ENCODE results near the gene CIB2. TPM values are rescaled to one million over a fixed set of nuclear protein-coding genes. Genes with fewer than 3 reads are reported as not detected.
A peak's percentile ranks its signal among the peaks of the same experiment; 100 is the strongest.

CIB2 gene
- polyA plus RNA-seq, 2 of the 4 experiments (the other 2 are of a cell fraction), result 21.2 to 25.3 TPM

DNA sequence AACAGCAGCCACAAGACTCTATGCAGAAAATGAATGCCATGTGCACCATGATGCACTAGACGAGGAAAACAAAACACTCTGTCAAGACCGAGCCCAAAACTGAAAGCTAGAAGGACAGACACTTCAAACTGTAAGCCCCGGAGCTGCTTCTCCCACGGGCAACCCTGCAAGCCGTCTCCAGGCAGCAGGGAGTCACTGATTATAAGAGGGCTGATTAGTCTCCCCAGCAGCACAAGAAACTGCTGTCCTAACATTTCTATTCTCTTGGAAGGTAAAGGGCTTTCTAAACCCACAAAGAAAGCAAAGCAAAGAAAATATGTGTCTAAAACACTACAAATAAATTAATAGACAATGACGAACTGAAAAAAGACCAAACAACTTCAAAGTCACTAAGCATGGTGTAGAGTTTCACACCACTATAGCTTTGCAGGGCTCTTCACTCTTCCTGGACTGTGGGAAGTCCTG lies 69.2 kb downstream of the CIB2 start:
- ATAC-seq, result peak in 1 of 2 experiments; percentile 60; a peak in 3 of 6 replicates
- CTCF ChIA-PET, result interaction anchor here (0.7 to 2.0 kb wide), 5 partner anchors 12 to 96 kb away, joined by 3 to 8 read pairs (median 3); partner anchors contain the start of gene TBC1D2B
- no peak for FAIRE-seq

DNA sequence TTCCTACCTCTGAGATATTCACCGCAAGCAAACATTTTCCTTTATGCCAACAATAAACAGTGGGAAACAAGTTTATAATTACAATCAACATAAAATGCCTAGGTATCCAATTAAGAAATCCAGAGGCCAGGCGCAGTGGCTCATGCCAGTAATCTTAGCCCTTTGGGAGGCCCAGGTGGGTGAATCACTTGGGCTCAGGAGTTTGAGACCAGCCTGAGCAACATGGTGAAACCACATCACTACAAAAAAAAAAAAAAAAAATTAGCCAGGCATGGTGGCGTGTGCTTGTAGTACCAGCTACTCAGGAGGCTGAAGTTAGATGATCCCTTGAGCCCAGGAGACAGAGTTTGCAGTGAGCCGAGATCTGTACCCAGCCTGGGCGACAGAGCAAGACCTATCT lies 71.0 kb downstream of the CIB2 start:
- Histone ChIP-seq H3K9me3 (no peaks in the 10 kb centered on the region), H3K4me3 (no peak overlapping the region), H3K27ac (no peak overlapping the region), H3K4me2 (no peak overlapping the region), H3K4me1 (peaks cover 44% of the 10 kb centered on the region)
- ChIA-PET POLR2A (no interaction called here), CTCF (interaction anchor here (0.6 to 2.2 kb wide), 7 partner anchors 10 to 501 kb away, joined by 3 to 13 read pairs (median 6); no protein-coding TSS in a partner anchor)
- FAIRE-seq, result no peak
- no peak for ATAC-seq
- DNase-seq (ENCODE audit: low read depth in 1 of 2, low spot score in 1 of 2), result no peak
- 96% methylated on average over 5 of the region's 5 CpGs for WGBS (ENCODE audit: missing lambda C conversion rate)
- TF ChIP-seq CHD2 (IDR thresholded peaks at IDR 0.05; ENCODE audit: low read length, partially characterized antibody) (no peak), CEBPB (IDR thresholded peaks at IDR 0.05) (no peak), CBX2 (IDR thresholded peaks at IDR 0.05; ENCODE audit: borderline replicate concordance, low read depth) (no peak), HOXB5 (CRISPR knock-in tag; IDR thresholded peaks at IDR 0.05) (no peak), BHLHE40 (IDR thresholded peaks at IDR 0.05; ENCODE audit: low read depth, low read length) (no peak), RFX5 (IDR thresholded peaks at IDR 0.05) (no peak), PHF8 (IDR thresholded peaks at IDR 0.05; ENCODE audit: borderline replicate concordance, low read depth) (no peak), EHMT2 (IDR thresholded peaks at IDR 0.05; ENCODE audit: low read depth) (no peak), POLR2AphosphoS2 (conservative IDR thresholded peaks at IDR 0.05; ENCODE audit: low read length) (no peak), ZSCAN20 (CRISPR knock-in tag; IDR thresholded peaks at IDR 0.05) (no peak)
- TF ChIP-seq, protein P1, sequence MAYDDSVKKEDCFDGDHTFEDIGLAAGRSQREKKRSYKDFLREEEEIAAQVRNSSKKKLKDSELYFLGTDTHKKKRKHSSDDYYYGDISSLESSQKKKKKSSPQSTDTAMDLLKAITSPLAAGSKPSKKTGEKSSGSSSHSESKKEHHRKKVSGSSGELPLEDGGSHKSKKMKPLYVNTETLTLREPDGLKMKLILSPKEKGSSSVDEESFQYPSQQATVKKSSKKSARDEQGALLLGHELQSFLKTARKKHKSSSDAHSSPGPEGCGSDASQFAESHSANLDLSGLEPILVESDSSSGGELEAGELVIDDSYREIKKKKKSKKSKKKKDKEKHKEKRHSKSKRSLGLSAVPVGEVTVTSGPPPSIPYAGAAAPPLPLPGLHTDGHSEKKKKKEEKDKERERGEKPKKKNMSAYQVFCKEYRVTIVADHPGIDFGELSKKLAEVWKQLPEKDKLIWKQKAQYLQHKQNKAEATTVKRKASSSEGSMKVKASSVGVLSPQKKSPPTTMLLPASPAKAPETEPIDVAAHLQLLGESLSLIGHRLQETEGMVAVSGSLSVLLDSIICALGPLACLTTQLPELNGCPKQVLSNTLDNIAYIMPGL (CRISPR knock-in tag; IDR thresholded peaks at IDR 0.05; ENCODE audit: borderline replicate concordance), result no peak
- TF ChIP-seq, protein P2, sequence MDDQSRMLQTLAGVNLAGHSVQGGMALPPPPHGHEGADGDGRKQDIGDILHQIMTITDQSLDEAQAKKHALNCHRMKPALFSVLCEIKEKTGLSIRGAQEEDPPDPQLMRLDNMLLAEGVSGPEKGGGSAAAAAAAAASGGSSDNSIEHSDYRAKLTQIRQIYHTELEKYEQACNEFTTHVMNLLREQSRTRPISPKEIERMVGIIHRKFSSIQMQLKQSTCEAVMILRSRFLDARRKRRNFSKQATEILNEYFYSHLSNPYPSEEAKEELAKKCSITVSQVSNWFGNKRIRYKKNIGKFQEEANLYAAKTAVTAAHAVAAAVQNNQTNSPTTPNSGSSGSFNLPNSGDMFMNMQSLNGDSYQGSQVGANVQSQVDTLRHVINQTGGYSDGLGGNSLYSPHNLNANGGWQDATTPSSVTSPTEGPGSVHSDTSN (IDR thresholded peaks at IDR 0.05), result no peak

More for the DNA sequence above, 69.2 kb downstream of the CIB2 start:
- TF ChIP-seq CBX2 (IDR thresholded peaks at IDR 0.05; ENCODE audit: borderline replicate concordance, low read depth) (no peak), TFCP2L1 (CRISPR knock-in tag; IDR thresholded peaks at IDR 0.05) (no peak), SREBF2 (IDR thresholded peaks at IDR 0.05) (no peak), CEBPB (IDR thresholded peaks at IDR 0.05) (no peak), MAFK (IDR thresholded peaks at IDR 0.05; ENCODE audit: partially characterized antibody) (no peak), FOSB (CRISPR knock-in tag; IDR thresholded peaks at IDR 0.05) (no peak), BHLHE40 (IDR thresholded peaks at IDR 0.05; ENCODE audit: low read depth, low read length) (no peak), MYC (IDR thresholded peaks at IDR 0.05; ENCODE audit: borderline replicate concordance, low read length) (no peak), KDM1A (IDR thresholded peaks at IDR 0.05; ENCODE audit: low read depth) (no peak)
- TF ChIP-seq, protein P3, sequence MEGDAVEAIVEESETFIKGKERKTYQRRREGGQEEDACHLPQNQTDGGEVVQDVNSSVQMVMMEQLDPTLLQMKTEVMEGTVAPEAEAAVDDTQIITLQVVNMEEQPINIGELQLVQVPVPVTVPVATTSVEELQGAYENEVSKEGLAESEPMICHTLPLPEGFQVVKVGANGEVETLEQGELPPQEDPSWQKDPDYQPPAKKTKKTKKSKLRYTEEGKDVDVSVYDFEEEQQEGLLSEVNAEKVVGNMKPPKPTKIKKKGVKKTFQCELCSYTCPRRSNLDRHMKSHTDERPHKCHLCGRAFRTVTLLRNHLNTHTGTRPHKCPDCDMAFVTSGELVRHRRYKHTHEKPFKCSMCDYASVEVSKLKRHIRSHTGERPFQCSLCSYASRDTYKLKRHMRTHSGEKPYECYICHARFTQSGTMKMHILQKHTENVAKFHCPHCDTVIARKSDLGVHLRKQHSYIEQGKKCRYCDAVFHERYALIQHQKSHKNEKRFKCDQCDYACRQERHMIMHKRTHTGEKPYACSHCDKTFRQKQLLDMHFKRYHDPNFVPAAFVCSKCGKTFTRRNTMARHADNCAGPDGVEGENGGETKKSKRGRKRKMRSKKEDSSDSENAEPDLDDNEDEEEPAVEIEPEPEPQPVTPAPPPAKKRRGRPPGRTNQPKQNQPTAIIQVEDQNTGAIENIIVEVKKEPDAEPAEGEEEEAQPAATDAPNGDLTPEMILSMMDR (IDR thresholded peaks at IDR 0.05), result no peak
- WGBS (ENCODE audit: missing lambda C conversion rate), result 32% methylated on average over 6 of the region's 6 CpGs
- DNase-seq (ENCODE audit: low read depth in 1 of 2, low spot score in 1 of 2), result no peak
- POLR2A ChIA-PET, result no interaction called here
- peak overlapping the region; percentile 50 for H3K4me2 ChIP-seq
- H3K4me1 ChIP-seq, result peaks cover 35% of the 10 kb centered on the region
- no peaks in the 10 kb centered on the region for H3K9me3 ChIP-seq
- no peak overlapping the region for H3K4me3 ChIP-seq
- peak overlapping the region in 1 of 2 experiments; percentile 34; a peak in 3 of 6 replicates for H3K27ac ChIP-seq

Data from A549 (cell line).